Memory B cell (primary cell): ENCODE results near the gene SLC22A1.
A peak's percentile ranks its signal among the peaks of the same experiment; 100 is the strongest.
"Not testable (repeated sequence)": the region's sequence is repeated elsewhere in the genome, so short reads cannot be mapped to it uniquely, and the experiment has no call there.

Experiments used
- ATAC-seq: fragments of 150-1000 bp; cut with Tn5 transposase; 2 replicates; pipeline ENCODE4 v1.10.0; 2021; ENCODE audit warnings: low read depth, mild to moderate bottlenecking, moderate library complexity
- DNase-seq, 2 donors: peaks; one replicate each; pipeline ENCODE4 v3.0.0; 2022; ENCODE audit warnings: low spot score in 2 of 2
- H3K27ac Mint-ChIP-seq: one replicate; pipeline ENCODE4 v1.8.0; 2022; ENCODE audit warnings: mild to moderate bottlenecking, moderate library complexity, mixed read lengths
- H3K27me3 Mint-ChIP-seq: one replicate; pipeline ENCODE4 v1.8.0; 2022; ENCODE audit warnings: mixed read lengths
- H3K36me3 Mint-ChIP-seq: one replicate; pipeline ENCODE4 v1.8.0; 2022; ENCODE audit warnings: mild to moderate bottlenecking, mixed read lengths
- H3K4me1 Mint-ChIP-seq: one replicate; pipeline ENCODE4 v1.8.0; 2022; ENCODE audit warnings: mixed read lengths
- H3K4me3 Mint-ChIP-seq: one replicate; pipeline ENCODE4 v1.8.0; 2022; ENCODE audit warnings: mild to moderate bottlenecking, moderate library complexity, mixed read lengths
- H3K9me3 Mint-ChIP-seq: one replicate; pipeline ENCODE4 v1.8.0; 2022; ENCODE audit warnings: mixed read lengths

SLC22A1 gene

DNA sequence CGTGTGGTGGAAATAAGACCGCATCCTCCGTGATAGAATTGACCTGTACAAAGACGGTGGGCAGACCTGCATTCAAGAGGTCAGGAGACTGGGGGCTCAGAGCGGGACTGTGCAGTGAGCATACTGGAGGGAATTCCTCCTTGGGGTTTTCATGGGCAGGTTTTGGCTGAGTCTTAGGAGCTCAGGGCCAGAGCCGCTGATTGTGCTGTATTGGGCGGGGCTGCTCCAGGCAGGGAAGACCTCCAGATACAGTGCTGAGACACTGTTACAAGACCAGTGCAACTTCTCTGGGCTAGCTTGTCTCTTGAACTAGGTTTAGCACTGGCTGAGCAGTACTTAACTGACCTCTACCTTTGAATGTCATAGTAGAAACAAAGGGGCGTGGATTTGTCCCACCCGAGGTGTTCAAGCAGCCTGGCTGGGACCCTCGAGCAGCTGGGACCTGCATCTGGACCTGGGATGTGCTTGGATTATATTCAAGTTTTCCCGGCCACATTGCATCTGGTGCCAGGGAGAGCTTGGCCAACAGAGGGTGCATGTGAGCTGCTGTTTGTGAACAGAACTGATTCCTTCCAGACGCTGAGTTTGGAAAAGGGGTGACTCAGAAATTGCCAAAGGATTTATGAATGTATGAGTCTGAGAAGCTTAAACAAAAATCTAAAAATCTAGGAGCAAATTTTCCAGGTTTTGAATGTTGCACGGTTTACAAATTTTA, 33.4 kb upstream of the SLC22A1 start:
- Mint-ChIP-seq H3K27me3 (no peaks in the 10 kb centered on the region), H3K4me1 (no peaks in the 10 kb centered on the region), H3K27ac (no peak overlapping the region), H3K4me3 (no peak overlapping the region), H3K9me3 (no peaks in the 10 kb centered on the region), H3K36me3 (peaks cover 42% of the 10 kb centered on the region)
- no peak for ATAC-seq
- no peak for DNase-seq

DNA sequence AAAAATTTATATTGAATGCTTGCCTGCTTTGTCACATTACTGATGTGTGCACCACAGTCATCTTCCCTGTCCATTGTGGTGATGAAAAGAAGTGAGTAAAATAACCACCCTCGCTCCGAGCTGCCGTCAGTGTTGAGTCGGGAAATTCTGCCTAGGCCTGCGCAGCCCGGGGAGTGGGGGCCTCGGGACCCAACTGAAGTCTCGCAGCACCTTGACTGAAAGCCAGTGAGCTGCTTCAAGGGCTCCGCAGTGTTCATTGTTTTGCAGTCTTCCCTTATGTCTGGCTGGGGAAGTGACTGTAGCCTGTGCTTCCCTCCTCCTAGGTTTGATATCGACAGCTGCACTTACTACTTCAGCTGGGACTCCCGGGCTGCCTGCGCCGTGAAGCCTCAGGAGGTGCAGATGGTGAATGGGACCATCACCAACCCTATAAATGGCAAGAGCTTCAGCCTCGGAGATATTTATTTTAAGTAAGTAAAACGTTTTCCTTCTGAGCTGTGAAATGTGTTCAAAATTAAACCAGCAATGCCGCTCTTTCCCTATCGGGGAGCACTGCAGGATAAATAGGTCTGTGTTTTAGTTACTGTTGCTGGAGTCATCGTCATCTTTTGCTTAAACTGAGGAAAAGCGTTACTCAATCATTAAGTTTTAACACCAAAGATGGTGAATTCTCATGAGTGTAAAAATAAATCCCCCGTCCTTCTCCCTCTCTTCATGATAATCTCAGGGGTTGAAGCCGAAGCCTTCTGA, 32.7 kb upstream of the SLC22A1 start:
- Mint-ChIP-seq H3K9me3 (no peaks in the 10 kb centered on the region), H3K27me3 (no peaks in the 10 kb centered on the region), H3K4me1 (no peaks in the 10 kb centered on the region), H3K36me3 (peaks cover 44% of the 10 kb centered on the region), H3K27ac (no peak overlapping the region), H3K4me3 (no peak overlapping the region)
- ATAC-seq (no peak), DNase-seq (no peak)

DNA sequence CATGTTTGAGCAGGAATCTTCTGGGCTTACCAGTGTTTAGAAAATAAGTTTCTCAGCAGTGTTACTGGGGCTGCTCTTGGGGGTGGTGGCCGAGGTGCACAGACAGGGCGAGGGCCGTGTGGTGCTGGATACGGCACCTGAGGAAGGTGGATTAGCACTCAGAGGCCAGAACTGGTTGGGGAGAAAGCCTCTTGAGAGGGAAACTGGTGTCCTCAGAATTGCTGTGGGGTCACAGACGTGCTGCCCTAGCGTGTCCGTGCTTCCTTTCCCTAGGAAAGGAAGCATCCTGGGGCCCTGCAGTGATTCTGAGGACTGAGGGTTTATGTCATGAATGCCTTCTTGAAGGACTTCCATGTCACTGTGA, 32.1 kb upstream of the SLC22A1 start:
- Mint-ChIP-seq H3K27ac (no peak overlapping the region), H3K4me3 (no peak overlapping the region), H3K4me1 (no peaks in the 10 kb centered on the region), H3K27me3 (no peaks in the 10 kb centered on the region), H3K9me3 (no peaks in the 10 kb centered on the region), H3K36me3 (peaks cover 46% of the 10 kb centered on the region)
- no peak for DNase-seq
- ATAC-seq = no peak

DNA sequence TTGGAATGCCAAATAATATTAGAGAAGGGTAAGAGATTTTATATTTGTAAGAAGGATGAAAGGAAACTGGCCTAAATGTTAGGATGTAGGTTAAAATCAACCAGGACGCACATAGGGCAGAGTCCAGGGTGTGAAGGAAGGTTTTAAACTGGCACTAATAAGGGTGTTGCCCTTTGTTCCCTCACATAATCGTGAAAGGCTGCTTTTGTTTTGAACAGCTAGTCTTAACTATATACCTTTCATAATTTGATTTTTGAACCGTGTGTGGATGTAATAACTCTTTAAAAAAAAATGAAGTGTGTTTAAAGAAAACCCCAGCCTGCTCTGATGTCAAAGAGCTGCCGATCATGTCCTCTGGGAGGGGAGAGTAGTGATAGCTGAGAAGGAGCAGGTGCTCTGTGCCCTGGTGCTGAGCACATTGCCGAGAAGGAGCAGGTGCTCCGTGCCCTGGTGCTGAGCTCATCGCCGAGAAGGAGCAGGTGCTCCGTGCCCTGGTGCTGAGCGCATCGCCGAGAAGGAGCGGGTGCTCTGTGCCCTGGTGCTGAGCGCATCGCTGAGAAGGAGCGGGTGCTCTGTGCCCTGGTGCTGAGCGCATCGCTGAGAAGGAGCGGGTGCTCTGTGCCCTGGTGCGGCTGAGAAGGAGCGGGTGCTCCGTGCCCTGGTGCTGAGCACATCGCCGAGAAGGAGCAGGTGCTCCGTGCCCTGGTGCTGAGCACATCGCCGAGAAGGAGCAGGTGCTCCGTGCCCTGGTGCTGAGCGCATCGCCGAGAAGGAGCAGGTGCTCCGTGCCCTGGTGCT, 31.0 kb upstream of the SLC22A1 start:
- DNase-seq, H3K9me3 Mint-ChIP-seq, ATAC-seq, H3K27me3 Mint-ChIP-seq, H3K4me1 Mint-ChIP-seq, H3K4me3 Mint-ChIP-seq, H3K27ac Mint-ChIP-seq: not testable (repeated sequence)
- H3K36me3 Mint-ChIP-seq = peaks cover 41% of the 10 kb centered on the region

DNA sequence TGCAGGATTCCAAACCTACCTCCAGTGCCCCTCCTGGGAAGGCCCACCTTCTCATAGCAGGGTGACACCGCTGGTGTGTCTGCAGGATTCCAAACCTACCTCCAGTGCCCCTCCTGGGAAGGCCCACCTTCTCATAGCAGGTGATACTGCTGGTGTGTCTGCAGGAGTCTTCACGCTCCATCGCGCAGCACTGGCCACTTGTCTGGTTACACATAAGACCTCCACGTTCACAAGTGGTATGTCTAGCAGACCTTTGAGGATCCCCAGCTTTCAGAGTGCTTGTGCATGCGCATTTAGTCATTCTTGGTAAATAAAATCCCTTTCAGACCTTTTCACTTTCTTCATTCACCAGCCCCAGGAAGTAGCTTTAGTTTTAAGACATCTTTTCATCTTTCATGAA, 29.4 kb upstream of the SLC22A1 start:
- H3K27me3 Mint-ChIP-seq, H3K27ac Mint-ChIP-seq: not testable (repeated sequence)

DNA sequence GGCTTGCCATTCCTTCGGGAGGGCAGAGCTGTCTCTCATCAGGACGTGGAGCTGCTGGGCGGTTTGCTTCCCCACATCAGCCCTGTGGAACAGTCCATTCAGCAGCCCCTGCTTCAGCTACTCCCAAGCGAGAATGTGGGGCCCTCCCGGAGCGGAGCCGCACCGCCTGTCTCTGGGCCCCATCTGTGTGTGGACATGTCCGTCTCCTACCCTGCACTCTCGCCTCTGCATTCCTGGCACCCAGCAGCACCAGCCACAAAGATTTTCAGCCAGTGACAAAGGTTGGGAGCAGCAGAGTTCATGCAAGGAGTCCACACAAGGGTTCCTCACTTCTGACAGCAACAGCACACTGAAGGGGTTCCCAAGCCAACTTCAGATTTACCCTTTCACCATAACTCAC, 29.0 kb upstream of the SLC22A1 start:
- no peaks in the 10 kb centered on the region for H3K4me1 Mint-ChIP-seq
- H3K36me3 Mint-ChIP-seq = peaks cover 46% of the 10 kb centered on the region
- no peak overlapping the region for H3K4me3 Mint-ChIP-seq
- no peak overlapping the region for H3K27ac Mint-ChIP-seq
- H3K9me3 Mint-ChIP-seq = no peaks in the 10 kb centered on the region
- H3K27me3 Mint-ChIP-seq = no peaks in the 10 kb centered on the region
- no peak for ATAC-seq
- DNase-seq = no peak

More for the DNA sequence above, 29.4 kb upstream of the SLC22A1 start:
- H3K36me3 Mint-ChIP-seq = peaks cover 46% of the 10 kb centered on the region
- not testable (repeated sequence) for ATAC-seq, H3K4me1 Mint-ChIP-seq, DNase-seq, H3K4me3 Mint-ChIP-seq, H3K9me3 Mint-ChIP-seq

DNA sequence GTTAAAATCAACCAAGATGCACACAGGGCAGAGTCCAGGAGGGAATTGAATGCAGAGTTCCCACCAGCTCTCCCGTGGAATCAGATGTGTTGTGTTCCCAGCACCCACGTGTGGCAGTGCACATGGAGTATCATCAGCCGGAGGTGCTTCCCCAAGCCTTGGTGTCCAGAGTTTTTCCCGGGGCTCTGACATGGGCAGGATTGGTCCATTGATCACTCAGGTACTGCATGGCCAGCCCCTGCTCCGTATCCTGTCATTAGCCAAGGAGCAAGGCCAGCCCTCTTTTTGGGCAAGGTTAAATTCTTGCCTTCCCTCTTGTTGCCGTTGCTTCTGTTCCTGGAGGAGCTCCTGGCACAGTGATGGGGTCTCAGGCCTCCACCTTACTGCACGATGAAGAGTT, 28.6 kb upstream of the SLC22A1 start:
- no peak overlapping the region for H3K4me3 Mint-ChIP-seq
- ATAC-seq = no peak
- H3K9me3 Mint-ChIP-seq = no peaks in the 10 kb centered on the region
- peaks cover 47% of the 10 kb centered on the region for H3K36me3 Mint-ChIP-seq
- H3K4me1 Mint-ChIP-seq = no peaks in the 10 kb centered on the region
- no peaks in the 10 kb centered on the region for H3K27me3 Mint-ChIP-seq
- no peak overlapping the region for H3K27ac Mint-ChIP-seq
- DNase-seq = no peak

DNA sequence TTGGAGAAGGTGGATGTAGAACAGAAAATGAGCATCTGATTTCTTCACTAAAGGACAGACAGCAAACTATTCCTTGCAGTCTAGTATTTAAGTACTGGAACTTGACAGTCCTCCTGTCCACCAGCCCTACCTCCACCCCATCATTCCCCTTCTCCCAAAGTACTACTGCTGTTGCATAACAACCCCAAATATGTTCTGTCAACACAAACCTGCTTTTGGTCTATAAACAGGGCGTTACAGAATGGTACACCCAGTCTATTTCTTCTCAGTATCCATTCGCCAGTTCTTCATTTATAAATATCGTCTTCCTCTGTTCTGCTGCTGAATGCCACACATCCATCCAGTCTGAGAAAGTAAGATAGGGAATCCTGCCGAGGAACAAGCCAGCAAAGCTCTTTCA, 27.7 kb upstream of the SLC22A1 start:
- H3K4me3 Mint-ChIP-seq = no peak overlapping the region
- DNase-seq = no peak
- no peaks in the 10 kb centered on the region for H3K9me3 Mint-ChIP-seq
- no peaks in the 10 kb centered on the region for H3K4me1 Mint-ChIP-seq
- ATAC-seq = no peak
- H3K36me3 Mint-ChIP-seq = peaks cover 47% of the 10 kb centered on the region
- H3K27ac Mint-ChIP-seq = no peak overlapping the region
- no peaks in the 10 kb centered on the region for H3K27me3 Mint-ChIP-seq

DNA sequence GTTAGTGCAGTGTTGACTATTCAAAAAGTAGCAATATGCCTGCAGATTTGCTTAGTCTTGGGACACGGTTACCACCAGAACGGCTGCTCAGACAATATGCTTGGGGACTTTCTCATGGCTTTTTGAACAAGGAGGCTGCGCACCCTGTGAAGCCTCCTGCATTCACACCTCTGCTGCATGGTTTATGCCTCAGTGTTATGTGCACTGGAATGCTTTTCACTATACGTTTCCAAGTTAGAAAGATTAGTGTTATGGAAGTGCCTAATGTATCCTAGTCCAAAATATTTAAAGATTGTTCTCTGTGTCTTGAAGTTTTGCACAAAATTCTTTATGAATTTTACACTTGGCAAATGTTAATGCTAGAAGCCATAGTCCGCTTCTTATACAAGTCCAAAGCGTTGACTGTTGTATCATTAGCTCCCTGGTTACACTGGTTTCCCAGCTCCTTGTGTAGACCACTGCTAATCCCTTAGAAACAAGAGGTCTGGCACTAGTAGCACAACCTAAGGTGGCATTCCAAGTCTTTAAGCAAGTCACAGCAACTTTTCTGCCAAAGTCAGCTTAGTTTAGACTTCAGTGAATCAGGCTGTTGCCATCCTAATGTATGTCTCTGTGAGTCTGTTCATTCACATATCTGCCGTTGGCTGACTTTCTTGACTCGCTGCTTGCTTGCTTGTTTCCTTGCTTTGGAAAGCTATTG, 26.3 kb upstream of the SLC22A1 start:
- Mint-ChIP-seq H3K36me3 (peaks cover 40% of the 10 kb centered on the region), H3K27me3 (no peaks in the 10 kb centered on the region), H3K27ac (peak overlapping the region; percentile 29), H3K9me3 (no peaks in the 10 kb centered on the region), H3K4me3 (no peak overlapping the region), H3K4me1 (no peaks in the 10 kb centered on the region)
- ATAC-seq (no peak), DNase-seq (no peak)

DNA sequence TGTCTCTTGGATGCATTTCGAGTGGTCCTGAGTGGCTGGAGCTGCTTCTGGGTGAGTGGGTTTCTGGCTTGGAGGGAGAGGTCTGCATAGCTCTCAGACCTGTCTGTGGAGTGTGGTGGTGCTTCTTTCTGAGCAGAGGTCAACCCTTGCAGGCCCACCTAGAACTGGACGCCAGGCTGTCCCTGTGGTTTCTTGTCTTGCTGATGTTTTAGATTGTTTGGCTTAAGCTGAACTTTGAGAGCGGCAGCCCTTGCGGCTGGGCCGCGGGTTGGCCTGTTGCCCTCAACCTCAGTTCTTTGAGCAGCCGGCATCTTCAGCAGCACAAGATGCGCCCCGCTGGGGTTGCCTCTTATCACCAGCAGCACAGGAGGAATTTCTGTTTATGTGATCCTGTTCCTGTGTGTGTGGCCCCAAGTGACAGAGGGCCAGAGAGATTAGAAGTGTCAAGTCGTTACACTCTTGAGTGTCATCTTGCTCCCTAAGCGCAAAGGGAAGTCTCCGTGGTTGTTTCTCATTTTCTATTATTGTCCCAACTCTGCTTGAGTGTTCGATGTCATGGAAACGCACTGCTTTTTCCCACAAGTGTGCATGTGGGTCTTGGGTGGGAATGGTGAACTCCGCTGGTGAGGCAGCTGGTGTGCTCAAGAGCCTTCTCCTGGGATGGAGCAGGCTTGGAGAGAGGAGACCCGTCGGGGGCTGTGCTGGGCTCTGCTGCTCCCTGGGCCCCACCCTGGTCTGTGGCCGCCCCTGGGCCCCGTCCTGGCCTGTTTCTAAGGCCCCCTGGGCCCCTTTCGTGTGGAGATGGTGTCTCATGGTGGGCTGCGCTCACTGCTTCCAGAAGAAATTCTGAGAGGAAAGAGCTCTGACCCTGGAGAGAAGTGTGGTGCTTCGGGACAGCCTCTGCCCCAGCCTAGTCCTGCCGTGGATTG, 20.1 kb upstream of the SLC22A1 start:
- DNase-seq (no peak), ATAC-seq (no peak)
- Mint-ChIP-seq H3K36me3 (peaks cover 27% of the 10 kb centered on the region), H3K27me3 (no peaks in the 10 kb centered on the region), H3K4me3 (no peak overlapping the region), H3K9me3 (no peaks in the 10 kb centered on the region), H3K4me1 (no peaks in the 10 kb centered on the region), H3K27ac (no peak overlapping the region)

DNA sequence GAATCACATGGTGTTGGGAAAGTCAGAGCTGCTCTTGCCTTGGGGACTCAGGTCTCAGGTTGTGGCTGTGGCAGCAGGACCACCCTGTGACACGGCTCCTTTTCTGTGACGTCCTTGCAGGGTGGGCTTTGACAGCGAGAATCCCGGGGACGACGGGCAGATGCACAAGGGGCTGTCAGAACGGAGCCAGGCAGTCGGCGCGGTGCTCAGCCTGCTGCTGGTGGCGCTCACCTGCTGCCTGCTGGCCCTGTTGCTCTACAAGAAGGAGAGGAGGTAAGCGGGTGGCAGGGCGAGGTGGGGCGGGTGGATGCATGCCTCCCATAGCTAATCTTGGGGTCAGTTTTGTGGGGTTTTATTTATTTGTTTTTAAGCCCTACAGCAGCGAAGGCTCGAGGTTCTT, 19.2 kb upstream of the SLC22A1 start:
- DNase-seq = no peak
- Mint-ChIP-seq H3K36me3 (peaks cover 23% of the 10 kb centered on the region), H3K27me3 (no peaks in the 10 kb centered on the region), H3K9me3 (no peaks in the 10 kb centered on the region), H3K4me3 (no peak overlapping the region), H3K4me1 (no peaks in the 10 kb centered on the region), H3K27ac (no peak overlapping the region)
- ATAC-seq = no peak

DNA sequence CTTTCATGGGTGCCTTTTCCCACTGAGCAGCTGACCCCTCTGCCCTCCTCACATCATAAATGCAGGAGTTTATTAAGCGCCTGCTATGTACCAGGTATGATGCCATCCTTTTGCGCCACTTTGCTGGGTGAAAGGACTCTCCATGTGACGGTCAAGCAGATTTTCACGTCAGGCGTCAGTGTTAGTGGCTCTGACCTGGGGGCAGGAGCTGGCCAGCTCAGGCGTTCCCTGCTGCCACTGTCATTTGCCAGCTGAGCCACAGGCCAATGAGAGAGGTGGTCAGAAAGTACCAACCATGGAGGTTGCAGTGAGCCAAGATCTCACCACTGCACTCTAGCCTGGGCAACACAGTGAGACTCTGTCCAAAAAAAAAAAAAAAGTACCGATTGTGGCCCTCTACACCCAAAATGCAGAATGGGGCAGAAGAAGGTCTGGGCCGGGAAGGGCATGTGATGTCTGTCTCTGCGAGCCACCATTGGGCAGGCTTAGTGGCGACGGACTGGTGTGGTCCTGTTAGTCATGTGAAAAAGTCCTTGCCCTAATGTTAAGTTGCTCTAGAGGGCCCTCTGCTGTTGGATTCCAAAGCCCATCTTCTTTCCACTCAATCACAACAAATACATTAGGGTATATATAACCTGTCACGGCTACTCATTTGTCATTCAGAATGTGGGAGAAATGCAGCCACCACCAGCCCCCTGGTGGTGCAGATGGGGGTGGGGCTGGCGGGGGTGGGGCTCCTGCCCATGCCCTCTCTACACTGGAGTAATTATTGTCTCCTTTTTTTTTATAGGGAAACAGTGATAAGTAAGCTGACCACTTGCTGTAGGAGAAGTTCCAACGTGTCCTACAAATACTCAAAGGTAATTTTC, 18.4 kb upstream of the SLC22A1 start:
- Mint-ChIP-seq H3K27me3 (no peaks in the 10 kb centered on the region), H3K9me3 (no peaks in the 10 kb centered on the region), H3K4me1 (no peaks in the 10 kb centered on the region), H3K4me3 (no peak overlapping the region), H3K27ac (no peak overlapping the region), H3K36me3 (peaks cover 20% of the 10 kb centered on the region)
- ATAC-seq = peak; percentile 47
- peak; percentile 9 to 15 for DNase-seq

DNA sequence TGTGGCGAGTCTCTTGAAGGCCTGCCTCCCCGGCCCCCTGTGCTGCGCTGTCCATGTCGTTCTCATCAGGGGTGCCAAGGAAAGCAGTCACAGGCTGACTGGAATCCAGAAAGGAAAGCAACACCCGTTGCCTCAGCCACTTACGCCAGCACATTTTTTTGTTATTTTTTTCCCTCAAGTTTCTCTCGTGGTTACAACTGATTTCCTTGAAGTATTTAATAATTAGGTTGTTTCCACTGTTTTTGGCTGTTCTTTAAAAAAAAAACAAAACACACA, 17.9 kb upstream of the SLC22A1 start:
- H3K4me3 Mint-ChIP-seq = no peak overlapping the region
- H3K9me3 Mint-ChIP-seq = no peaks in the 10 kb centered on the region
- DNase-seq (no peak), ATAC-seq (no peak)
- no peak overlapping the region for H3K27ac Mint-ChIP-seq
- H3K27me3 Mint-ChIP-seq = no peaks in the 10 kb centered on the region
- peaks cover 19% of the 10 kb centered on the region for H3K36me3 Mint-ChIP-seq
- H3K4me1 Mint-ChIP-seq = no peaks in the 10 kb centered on the region
